Endothelial cell of umbilical vein (primary cell): ENCODE data around the gene ZNF418. TPM values are rescaled to one million over a fixed set of nuclear protein-coding genes. Genes with fewer than 3 reads are reported as not detected.

ENCODE experiments used
- BruUV-seq: library from RNA; stranded (reverse); fragments of 400-500 nt; replicated peaks from 2 replicates; lab custom pipeline; 2021; lab: Mats Ljungman, UMichigan
- CTCF ChIA-PET: fragments of 300-600, 350-600 bp; sonication (Branson Sonifier 250); formaldehyde crosslinking; loops from one replicate; lab custom pipeline; 2021; ENCODE audit warnings: antibody characterized with exemption, inconsistent platforms; lab: Charles Lee
- POLR2A ChIA-PET: fragments of 300-600, 350-600 bp; sonication (Branson Sonifier 250); formaldehyde crosslinking; loops from one replicate; lab custom pipeline; 2021; ENCODE audit warnings: antibody characterized with exemption, inconsistent platforms; lab: Charles Lee
- DNase-seq: peaks from one replicate; pipeline ENCODE4 v3.0.0-alpha.2; 2011; ENCODE audit warnings: low read depth, low spot score
- FAIRE-seq: peaks from 2 replicates; lab custom pipeline; 2011; peaks lifted over from hg19 to GRCh38; lab: Jason Lieb, UNC
- H2AFZ ChIP-seq: 2 replicates; pipeline ENCODE4 v1.6.0; 2012; ENCODE audit warnings: low read depth, low read length, control low read depth, inconsistent platforms
- H3K27ac ChIP-seq: 2 replicates; pipeline ENCODE4 v1.5.1; 2011; ENCODE audit warnings: low read depth, mild to moderate bottlenecking, control low read depth, low read length, moderate library complexity; ENCODE audit not compliant: insufficient read depth
- H3K27me3 ChIP-seq, 2 experiments: 2 replicates each; pipeline versions ENCODE4 v1.6.0 to v1.6.1; 2011; ENCODE audit warnings: low read length in 2 of 2, mixed read lengths in 1 of 2; ENCODE audit not compliant: control insufficient read depth in 2 of 2, insufficient read depth in 2 of 2
- H3K36me3 ChIP-seq, 2 experiments: 2 replicates in 1 of 2; 3 replicates in 1 of 2; pipeline ENCODE4 v1.5.1; 2011; ENCODE audit warnings: low read length in 2 of 2, mild to moderate bottlenecking in 1 of 2, moderate library complexity in 1 of 2; ENCODE audit not compliant: control insufficient read depth in 2 of 2, insufficient read depth in 2 of 2; ENCODE audit errors: extremely low read depth in 1 of 2
- H3K4me1 ChIP-seq: 3 replicates; pipeline ENCODE4 v1.5.1; 2011; ENCODE audit warnings: mild to moderate bottlenecking, low read length; ENCODE audit not compliant: control insufficient read depth, insufficient read depth; ENCODE audit errors: extremely low read depth
- H3K4me2 ChIP-seq: 2 replicates; pipeline ENCODE4 v1.6.1; 2011; ENCODE audit warnings: low read length, control low read depth, mixed read lengths; ENCODE audit not compliant: insufficient read depth
- H3K4me3 ChIP-seq, 3 experiments: fragments of 200-600 bp in 1 of 3; sonication (generic), shearing (Covaris generic) in 1 of 3; replicated peaks in 1 of 3; 2 replicates each; pipeline ENCODE4 v1.5.1; 2011 to 2016; ENCODE audit warnings: control low read depth in 3 of 3, low read length in 3 of 3, mild to moderate bottlenecking in 2 of 3, inconsistent platforms in 1 of 3, low read depth in 1 of 3, moderate library complexity in 1 of 3; ENCODE audit not compliant: insufficient read depth in 1 of 3
- H3K79me2 ChIP-seq: 2 replicates; pipeline ENCODE4 v1.6.0; 2012; ENCODE audit warnings: low read length, inconsistent platforms; ENCODE audit not compliant: control insufficient read depth, insufficient read depth
- H3K9ac ChIP-seq: replicated peaks from 2 replicates; pipeline ENCODE3; 2011; ENCODE audit warnings: low read length, control low read depth; ENCODE audit not compliant: insufficient read depth; ENCODE audit errors: extremely low read depth
- H3K9me1 ChIP-seq: replicated peaks from 3 replicates; pipeline ENCODE4 v1.6.0; 2011; ENCODE audit warnings: mild to moderate bottlenecking, low read length; ENCODE audit not compliant: control insufficient read depth, insufficient read depth; ENCODE audit errors: extremely low read depth
- H3K9me3 ChIP-seq: replicated peaks from 2 replicates; pipeline ENCODE4 v1.5.1; 2012; ENCODE audit warnings: low read length, inconsistent platforms; ENCODE audit not compliant: control insufficient read depth, insufficient read depth
- H4K20me1 ChIP-seq: replicated peaks from 2 replicates; pipeline ENCODE3; 2011; ENCODE audit warnings: mild to moderate bottlenecking, low read length; ENCODE audit not compliant: control insufficient read depth, insufficient read depth; ENCODE audit errors: extremely low read depth
- EZH2 ChIP-seq: IDR thresholded peaks from 2 replicates; pipeline ENCODE4 v1.6.1; 2012; ENCODE audit warnings: borderline replicate concordance, low read depth, mild to moderate bottlenecking, moderate library complexity, low read length, inconsistent platforms; ENCODE audit not compliant: severe bottlenecking
- FOS ChIP-seq: IDR thresholded peaks from 2 replicates; pipeline ENCODE4 v1.6.1; 2011; ENCODE audit warnings: mild to moderate bottlenecking, low read length, moderate library complexity, borderline replicate concordance; ENCODE audit not compliant: insufficient read depth
- GATA2 ChIP-seq: IDR thresholded peaks from 2 replicates; pipeline ENCODE4 v1.7.0; 2011; ENCODE audit warnings: low read depth, mild to moderate bottlenecking, moderate library complexity, mixed read lengths, low read length; ENCODE audit not compliant: insufficient read length, insufficient read depth
- JUN ChIP-seq: IDR thresholded peaks from 2 replicates; pipeline ENCODE4 v1.6.1; 2011; ENCODE audit warnings: borderline replicate concordance, low read depth; ENCODE audit not compliant: insufficient read length, insufficient read depth
- MYC ChIP-seq: IDR thresholded peaks from one replicate; pipeline ENCODE4 v1.6.1; 2011; ENCODE audit warnings: mild to moderate bottlenecking, low read depth, low read length
- POLR2A ChIP-seq: IDR thresholded peaks from 2 replicates; pipeline ENCODE4 v1.6.1; 2012; ENCODE audit warnings: low read depth, mild to moderate bottlenecking, control low read depth, low read length
- POLR2AphosphoS5 ChIP-seq: IDR thresholded peaks from 2 replicates; pipeline ENCODE4 v1.6.1; 2012; ENCODE audit warnings: low read depth, mild to moderate bottlenecking, control low read depth, low read length, moderate library complexity; ENCODE audit not compliant: insufficient read depth
- dilution Hi-C: fragments of 300-500 bp; cut with MboI; formaldehyde crosslinking; loops from one replicate; pipeline ENCODE4 v1.15.0; 2019; ENCODE audit warnings: low sequenced_read_pairs; ENCODE audit not compliant: extremely low pct_ligation_motif_present
- intact Hi-C: fragments of 100-400 bp; cut with micrococcal nuclease; formaldehyde crosslinking; loops from one replicate; pipeline ENCODE4 v1.10.0; 2022
- polyA plus RNA-seq, 4 experiments: library from polyadenylated mRNA; depleted of rRNA in 3 of 4; stranded (reverse) in 3 of 4; unstranded in 1 of 4; fragments of >200 nt; gene quantifications; 2 replicates each; pipeline versions ENCODE4 v1.2.1 to v1.2.3, GENCODE V29; 2011 to 2012; ENCODE audit warnings: missing spikeins in 1 of 4
- total RNA-seq: library from RNA; stranded (reverse); gene quantifications from 2 replicates; pipeline ENCODE4 v1.2.3, GENCODE V29; 2021
- TF ChIP-seq, protein P1 (sequence below), 2 donors: IDR thresholded peaks; 1 replicate in 1 of 2; 2 replicates in 1 of 2; pipeline ENCODE4 v1.5.1; 2011; ENCODE audit warnings: low read length in 2 of 2, mild to moderate bottlenecking in 2 of 2, moderate library complexity in 2 of 2, control low read depth in 1 of 2, inconsistent platforms in 1 of 2, low read depth in 1 of 2; ENCODE audit not compliant: insufficient read depth in 1 of 2; ENCODE audit errors: extremely low read depth in 1 of 2

Gene ZNF418
- total and polyA plus RNA-seq, 2 donors (not counting 3 experiments of a cell fraction or from before 2014, with no cell fraction given) = 1.7 to 5.4 TPM

DNA sequence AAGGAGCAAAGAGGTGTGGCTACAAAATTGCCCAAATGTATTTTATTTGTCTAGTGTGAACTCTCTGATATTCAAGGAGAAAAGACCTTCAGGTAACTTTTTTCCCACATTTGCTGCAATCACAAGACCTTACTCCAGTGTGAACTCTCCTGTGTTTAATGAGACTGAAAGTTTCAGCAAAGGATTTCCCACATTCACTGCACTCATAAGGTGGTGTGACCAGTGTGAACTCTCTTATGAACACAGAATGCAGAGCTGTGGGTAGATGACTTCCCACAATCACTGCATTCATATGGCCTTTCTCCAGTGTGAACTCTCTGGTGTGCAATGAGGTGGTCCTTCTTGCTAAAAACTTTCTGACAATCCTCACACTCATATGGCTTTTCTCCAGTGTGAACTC, 62.8 kb downstream of the ZNF418 start:
- no TSS peak for BruUV-seq
- FAIRE-seq (no peak), DNase-seq (no peak)
- no peaks in the 10 kb centered on the region for H3K27me3 ChIP-seq
- no peaks in the 10 kb centered on the region for H3K79me2 ChIP-seq
- intact Hi-C loops = no loop called here
- CTCF ChIA-PET = no interaction called here
- no peak overlapping the region for H3K4me2 ChIP-seq
- no peaks in the 10 kb centered on the region for H4K20me1 ChIP-seq
- no peaks in the 10 kb centered on the region for H3K4me1 ChIP-seq
- H3K4me3 ChIP-seq = no peak overlapping the region
- peaks cover 27% of the 10 kb centered on the region for H3K9me3 ChIP-seq
- peaks cover 2 to 8% of the 10 kb centered on the region in 2 experiments for H3K36me3 ChIP-seq
- H3K9me1 ChIP-seq = no peaks in the 10 kb centered on the region
- POLR2A ChIA-PET = no interaction called here
- dilution Hi-C loops = no loop called here
- no peak overlapping the region for H3K27ac ChIP-seq
- TF ChIP-seq MYC = no peak
- TF ChIP-seq EZH2 = no peak
- TF ChIP-seq FOS = no peak
- TF ChIP-seq POLR2A = peak; percentile 22
- TF ChIP-seq JUN = no peak
- TF ChIP-seq, protein P1, sequence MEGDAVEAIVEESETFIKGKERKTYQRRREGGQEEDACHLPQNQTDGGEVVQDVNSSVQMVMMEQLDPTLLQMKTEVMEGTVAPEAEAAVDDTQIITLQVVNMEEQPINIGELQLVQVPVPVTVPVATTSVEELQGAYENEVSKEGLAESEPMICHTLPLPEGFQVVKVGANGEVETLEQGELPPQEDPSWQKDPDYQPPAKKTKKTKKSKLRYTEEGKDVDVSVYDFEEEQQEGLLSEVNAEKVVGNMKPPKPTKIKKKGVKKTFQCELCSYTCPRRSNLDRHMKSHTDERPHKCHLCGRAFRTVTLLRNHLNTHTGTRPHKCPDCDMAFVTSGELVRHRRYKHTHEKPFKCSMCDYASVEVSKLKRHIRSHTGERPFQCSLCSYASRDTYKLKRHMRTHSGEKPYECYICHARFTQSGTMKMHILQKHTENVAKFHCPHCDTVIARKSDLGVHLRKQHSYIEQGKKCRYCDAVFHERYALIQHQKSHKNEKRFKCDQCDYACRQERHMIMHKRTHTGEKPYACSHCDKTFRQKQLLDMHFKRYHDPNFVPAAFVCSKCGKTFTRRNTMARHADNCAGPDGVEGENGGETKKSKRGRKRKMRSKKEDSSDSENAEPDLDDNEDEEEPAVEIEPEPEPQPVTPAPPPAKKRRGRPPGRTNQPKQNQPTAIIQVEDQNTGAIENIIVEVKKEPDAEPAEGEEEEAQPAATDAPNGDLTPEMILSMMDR (IDR thresholded peaks at IDR 0.05; ENCODE audit: extremely low read depth in 1 of 2, insufficient read depth in 1 of 2, low read depth in 1 of 2, low read length in 2 of 2) = no peak
- no peak for TF ChIP-seq GATA2
- TF ChIP-seq POLR2AphosphoS5 = no peak
- H3K9ac ChIP-seq = no peak overlapping the region
- no peak overlapping the region for H2AFZ ChIP-seq

Other genes with a start within 250 kb of the ZNF418 start
- 0.81 and 2.0 TPM in 2 replicates for gene ZNF154, start 226.2 kb downstream of the ZNF418 start, total RNA-seq
- gene ZNF154, start 226.2 kb downstream of the ZNF418 start, polyA plus RNA-seq = 1.1 and 1.3 TPM in 2 replicates
- 2.3 and 2.7 TPM in 2 replicates for gene ZNF671, start 207.8 kb downstream of the ZNF418 start, total RNA-seq
- gene ZNF671, start 207.8 kb downstream of the ZNF418 start, polyA plus RNA-seq = 2.6 and 4.1 TPM in 2 replicates
- 12.1 and 13.1 TPM in 2 replicates for gene ZNF776, start 188.6 kb downstream of the ZNF418 start, total RNA-seq
- gene ZNF776, start 188.6 kb downstream of the ZNF418 start, polyA plus RNA-seq = 5.0 and 5.7 TPM in 2 replicates
- 12.6 and 14.7 TPM in 2 replicates for gene ZNF586, start 165.7 kb downstream of the ZNF418 start, total RNA-seq
- 4.8 and 6.0 TPM in 2 replicates for gene ZNF586, start 165.7 kb downstream of the ZNF418 start, polyA plus RNA-seq
- 6.1 and 6.5 TPM in 2 replicates for gene ZNF552, start 120.5 kb downstream of the ZNF418 start, total RNA-seq
- 3.0 and 3.3 TPM in 2 replicates for gene ZNF552, start 120.5 kb downstream of the ZNF418 start, polyA plus RNA-seq
- gene ZNF587B, start 105.1 kb downstream of the ZNF418 start, total RNA-seq = 15.6 and 16.3 TPM in 2 replicates
- 2.8 and 3.2 TPM in 2 replicates for gene ZNF587B, start 105.1 kb downstream of the ZNF418 start, polyA plus RNA-seq
- gene ZNF587, start 85.5 kb downstream of the ZNF418 start, total RNA-seq = 43.1 and 44.0 TPM in 2 replicates
- gene ZNF587, start 85.5 kb downstream of the ZNF418 start, polyA plus RNA-seq = 11.2 and 13.1 TPM in 2 replicates
- gene ZNF814, start 46.4 kb downstream of the ZNF418 start, total RNA-seq = 3.8 and 7.9 TPM in 2 replicates
- gene ZNF814, start 46.4 kb downstream of the ZNF418 start, polyA plus RNA-seq = 3.3 and 5.7 TPM in 2 replicates
- 10.6 and 17.8 TPM in 2 replicates for gene ZNF417, start 18.8 kb downstream of the ZNF418 start, total RNA-seq
- 2.1 and 3.1 TPM in 2 replicates for gene ZNF417, start 18.8 kb downstream of the ZNF418 start, polyA plus RNA-seq
- gene ZNF256, start 12.3 kb upstream of the ZNF418 start, total RNA-seq = 3.7 and 4.0 TPM in 2 replicates
- gene ZNF256, start 12.3 kb upstream of the ZNF418 start, polyA plus RNA-seq = 1.5 and 1.9 TPM in 2 replicates
- gene C19orf18, start 39.1 kb upstream of the ZNF418 start, total RNA-seq = 0.37 and 0.64 TPM in 2 replicates
- gene C19orf18, start 39.1 kb upstream of the ZNF418 start, polyA plus RNA-seq = 0.08 TPM in 1 of 2 replicates, not detected in the other
- 7.8 and 10.8 TPM in 2 replicates for gene ZNF606, start 67.4 kb upstream of the ZNF418 start, total RNA-seq
- gene ZNF606, start 67.4 kb upstream of the ZNF418 start, polyA plus RNA-seq = 4.6 TPM in 2 replicates
- gene ZSCAN1, start 98.6 kb upstream of the ZNF418 start, total RNA-seq = not detected in 2 replicates
- 0.10 TPM in 1 of 2 replicates, not detected in the other for gene ZSCAN1, start 98.6 kb upstream of the ZNF418 start, polyA plus RNA-seq
- 0.14 and 1.2 TPM in 2 replicates for gene ZNF135, start 123.9 kb upstream of the ZNF418 start, total RNA-seq
- 1.5 TPM in 2 replicates for gene ZNF135, start 123.9 kb upstream of the ZNF418 start, polyA plus RNA-seq
- 9.4 and 15.8 TPM in 2 replicates for gene ZSCAN18, start 162.8 kb upstream of the ZNF418 start, total RNA-seq
- gene ZSCAN18, start 162.8 kb upstream of the ZNF418 start, polyA plus RNA-seq = 17.3 and 19.5 TPM in 2 replicates
- gene ZNF329, start 215.4 kb upstream of the ZNF418 start, total RNA-seq = 4.9 and 5.3 TPM in 2 replicates
- 2.7 and 3.0 TPM in 2 replicates for gene ZNF329, start 215.4 kb upstream of the ZNF418 start, polyA plus RNA-seq
- gene ZNF274, start 247.7 kb upstream of the ZNF418 start, total RNA-seq = 18.3 and 18.8 TPM in 2 replicates
- 9.1 and 10.1 TPM in 2 replicates for gene ZNF274, start 247.7 kb upstream of the ZNF418 start, polyA plus RNA-seq